Measurements from ENCODE around the gene APOA5.
A peak's percentile ranks its signal among the peaks of the same experiment; 100 is the strongest.
"Not testable (repeated sequence)": the region's sequence is repeated elsewhere in the genome, so short reads cannot be mapped to it uniquely, and the experiment has no call there.

APOA5 gene

GRCh38 chr11:116772443-116773202 is 19.1 kb downstream of the APOA5 start, which contains the start of gene BUD13:
TSS of gene BUD13 (minus strand) at chr11:116772987. CDS start at chr11:116772964, 23 bp downstream.
- DNase-seq: peak; percentile 94

- no peak for DNase-seq
These were observed 19.7 kb downstream of the APOA5 start for GRCh38 chr11:116771935-116772334.

- no peak for DNase-seq
These were observed 29.5 kb downstream of the APOA5 start for GRCh38 chr11:116762132-116762531.

- not testable (repeated sequence) for DNase-seq
These were observed 35.6 kb downstream of the APOA5 start for GRCh38 chr11:116756044-116756443.

GRCh38 chr11:116750070-116750718 is 41.5 kb downstream of the APOA5 start:
- DNase-seq: no peak

- DNase-seq: no peak
These were observed 49.6 kb downstream of the APOA5 start for GRCh38 chr11:116742104-116742503.

GRCh38 chr11:116740741-116741140 is 50.9 kb downstream of the APOA5 start:
- no peak for DNase-seq

Measured in NCI-H510A treated with DMSO at 0.1 percent for 48 hours (cell line).